Spinal cord (tissue), 10 donors: Measurements from ENCODE around the gene ST3GAL2. TPM values are rescaled to one million over a fixed set of nuclear protein-coding genes. Genes with fewer than 3 reads are reported as not detected.
A peak's percentile ranks its signal among the peaks of the same experiment; 100 is the strongest.
"Not testable (repeated sequence)": the region's sequence is repeated elsewhere in the genome, so short reads cannot be mapped to it uniquely, and the experiment has no call there.

Source experiments
- DNase-seq, 6 donors: peaks; one replicate each; pipeline versions ENCODE4 v3.0.0 to v3.0.0-alpha.2; 2013 to 2015; ENCODE audit warnings: low spot score in 6 of 6, low read depth in 4 of 6
- H3K27ac ChIP-seq: one replicate; pipeline ENCODE4 v1.5.1; 2013; ENCODE audit warnings: low read depth, low read length, control low read depth
- H3K27me3 ChIP-seq: one replicate; pipeline ENCODE4 v1.6.1; 2013; ENCODE audit warnings: low read length; ENCODE audit not compliant: control insufficient read depth, insufficient read depth
- H3K36me3 ChIP-seq: one replicate; pipeline ENCODE4 v1.6.1; 2013; ENCODE audit warnings: low read length; ENCODE audit not compliant: control insufficient read depth, insufficient read depth
- H3K4me1 ChIP-seq: one replicate; pipeline ENCODE4 v1.6.1; 2013; ENCODE audit warnings: low read length; ENCODE audit not compliant: control insufficient read depth, insufficient read depth
- H3K4me3 ChIP-seq: one replicate; pipeline ENCODE4 v1.5.1; 2013; ENCODE audit warnings: low read depth, low read length, control low read depth
- H3K9me3 ChIP-seq: one replicate; pipeline ENCODE4 v1.6.1; 2013; ENCODE audit warnings: low read length; ENCODE audit not compliant: control insufficient read depth, insufficient read depth
- WGBS: methylation state at CpG from one replicate; pipeline ENCODE4 v1.1.5; 2013; ENCODE audit warnings: missing lambda C conversion rate; ENCODE audit not compliant: insufficient coverage; 5-methylcytosine and 5-hydroxymethylcytosine counted together
- polyA plus RNA-seq, 2 donors: library from polyadenylated mRNA; unstranded; fragments of 120-200 nt; gene quantifications; one replicate each; pipeline ENCODE4 v1.2.1, GENCODE V29; 2013; ENCODE audit not compliant: insufficient read length in 2 of 2
- total RNA-seq, 2 donors: library from RNA; depleted of rRNA in 1 of 2; stranded (reverse); fragments of 120-200 nt in 1 of 2; fragments of >200 nt in 1 of 2; gene quantifications; one replicate each; pipeline versions ENCODE4 v1.2.3 to v1.2.4, GENCODE V29; 2013 to 2014
- donor health status: healthy.

ST3GAL2 gene
- total and polyA plus RNA-seq, 4 donors, result 25.3 to 33.7 (median 29.9) TPM

DNA sequence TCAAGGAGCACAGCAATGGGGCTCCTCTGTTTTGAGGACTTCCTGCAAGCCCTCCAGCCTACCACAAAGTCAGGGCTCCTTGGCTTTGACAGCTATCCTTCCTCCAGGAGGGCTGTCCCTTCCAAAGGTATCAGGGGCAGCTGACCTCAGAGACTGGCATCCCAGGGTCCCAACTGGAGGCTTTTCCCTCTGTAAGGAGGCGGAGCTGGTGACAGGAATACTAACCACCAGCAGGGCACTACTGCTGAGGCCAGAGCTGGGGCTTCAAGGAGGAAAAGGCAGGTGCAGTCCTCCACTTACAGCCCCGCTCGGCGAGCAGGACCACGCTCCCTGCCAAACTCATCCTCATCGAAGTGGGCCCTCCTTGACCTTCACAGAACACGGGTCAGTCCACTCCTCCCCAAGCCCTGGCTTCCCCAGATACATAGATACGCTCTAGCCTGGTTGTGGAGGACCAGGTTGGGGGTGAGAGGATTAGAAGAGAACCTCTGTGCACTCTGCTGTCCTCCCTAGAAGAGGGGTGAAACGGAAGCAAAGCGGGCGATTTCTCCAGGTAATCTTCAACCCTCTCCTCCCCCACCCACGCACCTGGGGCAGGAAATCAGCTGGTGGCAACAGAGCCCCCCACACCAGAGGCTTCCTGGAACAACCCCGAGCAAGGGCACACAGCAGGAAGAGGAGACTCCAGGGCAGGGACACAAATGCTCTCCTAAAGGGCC is 20.5 kb downstream of the ST3GAL2 start:
- H3K27ac ChIP-seq, result no peak overlapping the region
- H3K4me3 ChIP-seq, result no peak overlapping the region
- no peaks in the 10 kb centered on the region for H3K9me3 ChIP-seq
- DNase-seq, result no peak
- WGBS, result 79% methylated on average over 7 of the region's 13 CpGs
- H3K4me1 ChIP-seq, result peaks cover 30% of the 10 kb centered on the region
- peaks cover 40% of the 10 kb centered on the region for H3K36me3 ChIP-seq
- no peaks in the 10 kb centered on the region for H3K27me3 ChIP-seq

DNA sequence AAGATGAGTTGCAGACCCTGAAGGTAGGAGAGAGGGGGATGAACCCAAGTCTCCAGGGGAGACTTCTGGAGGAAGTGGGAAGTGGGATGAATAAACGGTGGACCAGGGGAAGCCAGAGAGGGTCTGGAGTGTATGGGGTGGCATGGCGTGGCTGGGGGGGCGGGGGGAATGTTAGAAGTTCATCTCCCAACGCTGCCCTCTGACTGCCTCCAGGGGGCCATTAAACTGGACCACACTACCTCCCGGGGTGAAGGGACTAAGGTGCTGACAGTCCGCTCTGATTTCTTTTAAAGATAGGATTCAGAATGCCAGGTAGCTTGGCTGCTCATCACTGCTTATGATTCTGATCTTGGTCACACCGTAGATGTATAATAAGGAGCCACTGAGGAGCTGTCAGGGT is 21.2 kb downstream of the ST3GAL2 start:
- H3K4me3 ChIP-seq, result no peak overlapping the region
- peaks cover 42% of the 10 kb centered on the region for H3K36me3 ChIP-seq
- no peak for DNase-seq
- H3K9me3 ChIP-seq, result no peaks in the 10 kb centered on the region
- no peak overlapping the region for H3K27ac ChIP-seq
- H3K4me1 ChIP-seq, result peaks cover 30% of the 10 kb centered on the region
- 79% methylated on average over 7 of the region's 7 CpGs for WGBS
- H3K27me3 ChIP-seq, result no peaks in the 10 kb centered on the region

GRCh38 chr16:70416748-70417616 is 21.9 kb downstream of the ST3GAL2 start:
- Histone ChIP-seq H3K9me3 (no peaks in the 10 kb centered on the region), H3K27me3 (no peaks in the 10 kb centered on the region), H3K4me3 (no peak overlapping the region), H3K36me3 (peaks cover 47% of the 10 kb centered on the region), H3K27ac (no peak overlapping the region), H3K4me1 (peaks cover 30% of the 10 kb centered on the region)
- no peak for DNase-seq
- WGBS, result 87% methylated on average over 16 of the region's 17 CpGs

DNA sequence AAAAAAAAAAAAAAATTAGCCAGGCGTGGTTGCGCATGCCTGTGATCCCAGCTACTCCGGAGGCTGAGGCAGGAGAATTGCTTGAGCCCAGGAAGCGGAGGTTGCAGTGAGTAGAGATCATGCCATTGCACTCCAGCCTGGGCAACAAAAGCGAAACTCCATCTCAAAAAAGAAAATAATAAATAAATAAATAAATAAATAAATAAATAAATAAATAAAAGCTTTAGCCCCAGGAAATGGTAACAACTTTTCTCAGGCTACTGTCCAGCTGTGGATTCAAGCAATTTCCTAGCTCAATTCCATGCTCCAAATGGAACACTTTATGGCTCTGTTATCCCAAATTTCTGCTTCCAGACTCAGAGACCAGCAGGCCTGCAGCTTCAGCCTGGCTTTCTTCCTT is 25.3 kb downstream of the ST3GAL2 start:
- not testable (repeated sequence) for H3K27me3 ChIP-seq, H3K4me3 ChIP-seq, H3K27ac ChIP-seq, H3K9me3 ChIP-seq
- H3K36me3 ChIP-seq, result peaks cover 25% of the 10 kb centered on the region
- H3K4me1 ChIP-seq, result peaks cover 19% of the 10 kb centered on the region
- DNase-seq, result peak in 1 of 6 donors; percentile 32
- no CpG with 5 or more reads among the region's 5 CpGs for WGBS

GRCh38 chr16:70412385-70412784 is 26.5 kb downstream of the ST3GAL2 start:
- no peaks in the 10 kb centered on the region for H3K27me3 ChIP-seq
- no CpG with 5 or more reads among the region's 8 CpGs for WGBS
- DNase-seq, result no peak
- H3K9me3 ChIP-seq, result no peaks in the 10 kb centered on the region
- peaks cover 26% of the 10 kb centered on the region for H3K4me1 ChIP-seq
- peaks cover 15% of the 10 kb centered on the region for H3K36me3 ChIP-seq
- no peak overlapping the region for H3K4me3 ChIP-seq
- no peak overlapping the region for H3K27ac ChIP-seq

- 45% methylated on average over 5 of the region's 6 CpGs for WGBS
- Histone ChIP-seq H3K27ac (no peak overlapping the region), H3K9me3 (no peaks in the 10 kb centered on the region), H3K36me3 (peaks cover 7% of the 10 kb centered on the region), H3K27me3 (no peaks in the 10 kb centered on the region), H3K4me1 (peaks cover 31% of the 10 kb centered on the region), H3K4me3 (no peak overlapping the region)
- peak in 4 of 6 donors; percentile 51 to 84 (median 65) for DNase-seq
Observed at GRCh38 chr16:70410734-70411133, 28.2 kb downstream of the ST3GAL2 start.

DNA sequence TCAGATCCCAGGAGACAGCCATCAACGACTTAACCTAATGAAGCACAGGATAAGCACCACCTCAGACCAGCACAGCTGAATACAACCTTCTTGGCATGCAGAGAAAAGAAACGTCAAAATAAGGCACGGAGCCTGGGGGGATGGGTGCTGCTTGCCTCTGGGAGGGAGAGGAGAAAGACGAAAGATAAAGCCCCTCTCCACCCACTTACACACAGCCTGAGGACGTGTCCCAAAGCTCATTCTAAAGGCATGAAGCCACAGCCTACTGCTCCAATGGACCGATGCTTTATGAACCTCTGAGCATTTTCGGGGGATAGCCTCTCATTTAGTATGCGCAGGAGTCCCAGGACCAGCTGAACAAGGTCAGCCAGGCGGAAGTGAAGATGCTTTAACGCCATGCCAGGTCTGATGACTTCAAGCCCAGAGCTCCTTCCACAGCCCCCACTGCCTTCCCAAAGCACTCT is 31.1 kb downstream of the ST3GAL2 start:
- Histone ChIP-seq H3K4me3 (no peak overlapping the region), H3K9me3 (no peaks in the 10 kb centered on the region)

GRCh38 chr16:70406104-70406503 is 32.8 kb downstream of the ST3GAL2 start:
- not testable (repeated sequence) for H3K27ac ChIP-seq, H3K4me3 ChIP-seq, H3K36me3 ChIP-seq, H3K9me3 ChIP-seq, DNase-seq, H3K27me3 ChIP-seq
- peaks cover 30% of the 10 kb centered on the region for H3K4me1 ChIP-seq
- 100% methylated on average over 1 of the region's 5 CpGs for WGBS

More for the DNA sequence above, 31.1 kb downstream of the ST3GAL2 start:
- Histone ChIP-seq H3K27ac (no peak overlapping the region), H3K27me3 (no peaks in the 10 kb centered on the region), H3K4me1 (peaks cover 31% of the 10 kb centered on the region), H3K36me3 (peaks cover 13% of the 10 kb centered on the region)
- 37% methylated on average over 6 of the region's 10 CpGs for WGBS
- DNase-seq, result peak in 2 of 6 donors; percentile 42 to 48

- peaks cover 34% of the 10 kb centered on the region for H3K36me3 ChIP-seq
- no peaks in the 10 kb centered on the region for H3K9me3 ChIP-seq
- WGBS, result 95% methylated on average over 7 of the region's 11 CpGs
- no peaks in the 10 kb centered on the region for H3K27me3 ChIP-seq
- peaks cover 12% of the 10 kb centered on the region for H3K4me1 ChIP-seq
- H3K27ac ChIP-seq, result no peak overlapping the region
- DNase-seq, result no peak
- H3K4me3 ChIP-seq, result no peak overlapping the region
Observed at GRCh38 chr16:70402916-70403659, 35.8 kb downstream of the ST3GAL2 start.
